ENCODE data around the gene QRFPR.

DNA sequence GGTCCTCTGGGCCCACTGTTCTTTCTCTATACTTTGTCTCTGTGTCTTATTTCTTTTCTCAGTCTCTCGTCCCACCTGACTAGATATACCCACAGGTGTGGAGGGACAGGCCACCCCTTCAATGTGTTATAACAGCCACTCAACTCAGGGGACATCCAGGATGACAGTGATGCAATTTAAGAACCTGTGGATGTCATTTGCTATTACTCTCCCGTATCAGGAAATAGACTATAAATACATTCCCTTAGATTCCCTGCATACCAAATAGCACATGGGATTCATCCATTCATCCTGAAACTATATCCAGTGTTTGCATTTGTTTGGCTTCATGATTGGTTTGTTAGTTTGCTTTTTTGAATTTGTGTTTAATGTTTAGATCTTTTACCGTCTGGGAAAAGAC lies 16.6 kb upstream of the QRFPR start:
- no peak for TF ChIP-seq POLR2A (IDR thresholded peaks at IDR 0.05)
- TF ChIP-seq, protein P1, sequence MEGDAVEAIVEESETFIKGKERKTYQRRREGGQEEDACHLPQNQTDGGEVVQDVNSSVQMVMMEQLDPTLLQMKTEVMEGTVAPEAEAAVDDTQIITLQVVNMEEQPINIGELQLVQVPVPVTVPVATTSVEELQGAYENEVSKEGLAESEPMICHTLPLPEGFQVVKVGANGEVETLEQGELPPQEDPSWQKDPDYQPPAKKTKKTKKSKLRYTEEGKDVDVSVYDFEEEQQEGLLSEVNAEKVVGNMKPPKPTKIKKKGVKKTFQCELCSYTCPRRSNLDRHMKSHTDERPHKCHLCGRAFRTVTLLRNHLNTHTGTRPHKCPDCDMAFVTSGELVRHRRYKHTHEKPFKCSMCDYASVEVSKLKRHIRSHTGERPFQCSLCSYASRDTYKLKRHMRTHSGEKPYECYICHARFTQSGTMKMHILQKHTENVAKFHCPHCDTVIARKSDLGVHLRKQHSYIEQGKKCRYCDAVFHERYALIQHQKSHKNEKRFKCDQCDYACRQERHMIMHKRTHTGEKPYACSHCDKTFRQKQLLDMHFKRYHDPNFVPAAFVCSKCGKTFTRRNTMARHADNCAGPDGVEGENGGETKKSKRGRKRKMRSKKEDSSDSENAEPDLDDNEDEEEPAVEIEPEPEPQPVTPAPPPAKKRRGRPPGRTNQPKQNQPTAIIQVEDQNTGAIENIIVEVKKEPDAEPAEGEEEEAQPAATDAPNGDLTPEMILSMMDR (IDR thresholded peaks at IDR 0.05), result no peak

Data from heart left ventricle (tissue), 13 donors.